HUES64 (cell line): ENCODE results near the gene TBC1D22A.
"Not testable (repeated sequence)": the region's sequence is repeated elsewhere in the genome, so short reads cannot be mapped to it uniquely, and the experiment has no call there.

Experiments used
- H3K27ac ChIP-seq: 2 replicates; pipeline ENCODE4 v1.7.0; 2013; ENCODE audit warnings: low read depth, low read length, inconsistent platforms
- H3K27me3 ChIP-seq: 2 replicates; pipeline ENCODE4 v1.6.1; 2013; ENCODE audit warnings: mild to moderate bottlenecking, low read length; ENCODE audit not compliant: insufficient read depth
- H3K36me3 ChIP-seq: 2 replicates; pipeline ENCODE4 v1.6.1; 2013; ENCODE audit warnings: mild to moderate bottlenecking, low read length; ENCODE audit not compliant: insufficient read depth
- H3K4me1 ChIP-seq: 2 replicates; pipeline ENCODE4 v1.6.1; 2013; ENCODE audit warnings: mild to moderate bottlenecking, low read length, moderate library complexity; ENCODE audit not compliant: insufficient read depth
- H3K4me3 ChIP-seq: 2 replicates; pipeline ENCODE4 v1.5.1; 2013; ENCODE audit warnings: mild to moderate bottlenecking, low read length, moderate library complexity
- H3K9ac ChIP-seq: 2 replicates; pipeline ENCODE4 v1.6.1; 2013; ENCODE audit warnings: mild to moderate bottlenecking, low read depth, low read length
- H3K9me3 ChIP-seq: 2 replicates; pipeline ENCODE4 v1.6.1; 2013; ENCODE audit warnings: low read depth, low read length; ENCODE audit not compliant: insufficient read depth
- WGBS: fragments of 150-250, 120-280 bp; methylation state at CpG from one replicate; pipeline ENCODE4 v1.1.7; 2013; ENCODE audit warnings: missing lambda C conversion rate; 5-methylcytosine and 5-hydroxymethylcytosine counted together

Gene TBC1D22A

GRCh38 chr22:47117442-47117841 lies 355.0 kb downstream of the TBC1D22A start:
- H3K36me3 ChIP-seq, H3K9ac ChIP-seq, H3K9me3 ChIP-seq, H3K4me1 ChIP-seq, H3K4me3 ChIP-seq, H3K27ac ChIP-seq, H3K27me3 ChIP-seq: not testable (repeated sequence)
- 96% methylated on average over 13 of the region's 18 CpGs for WGBS

- Histone ChIP-seq H3K4me1 (peaks cover 6% of the 10 kb centered on the region), H3K27me3 (no peaks in the 10 kb centered on the region), H3K4me3 (no peak overlapping the region), H3K36me3 (no peaks in the 10 kb centered on the region), H3K9ac (no peak overlapping the region), H3K9me3 (no peaks in the 10 kb centered on the region), H3K27ac (no peak overlapping the region)
- WGBS = 97% methylated on average over 8 of the region's 8 CpGs
Measured at GRCh38 chr22:47119181-47119580, 356.7 kb downstream of the TBC1D22A start.

- Histone ChIP-seq H3K9ac (no peak overlapping the region), H3K36me3 (no peaks in the 10 kb centered on the region), H3K9me3 (no peaks in the 10 kb centered on the region), H3K27ac (no peak overlapping the region), H3K4me3 (no peak overlapping the region), H3K4me1 (peaks cover 8% of the 10 kb centered on the region), H3K27me3 (no peaks in the 10 kb centered on the region)
- 80% methylated on average over 2 of the region's 2 CpGs for WGBS
Measured at GRCh38 chr22:47120399-47120798, 357.9 kb downstream of the TBC1D22A start.

GRCh38 chr22:47121791-47122190 lies 359.3 kb downstream of the TBC1D22A start:
- Histone ChIP-seq H3K4me3 (no peak overlapping the region), H3K9me3 (no peaks in the 10 kb centered on the region), H3K27me3 (no peaks in the 10 kb centered on the region), H3K4me1 (peaks cover 8% of the 10 kb centered on the region), H3K27ac (no peak overlapping the region), H3K9ac (no peak overlapping the region), H3K36me3 (no peaks in the 10 kb centered on the region)
- WGBS = 97% methylated on average over 11 of the region's 11 CpGs

DNA sequence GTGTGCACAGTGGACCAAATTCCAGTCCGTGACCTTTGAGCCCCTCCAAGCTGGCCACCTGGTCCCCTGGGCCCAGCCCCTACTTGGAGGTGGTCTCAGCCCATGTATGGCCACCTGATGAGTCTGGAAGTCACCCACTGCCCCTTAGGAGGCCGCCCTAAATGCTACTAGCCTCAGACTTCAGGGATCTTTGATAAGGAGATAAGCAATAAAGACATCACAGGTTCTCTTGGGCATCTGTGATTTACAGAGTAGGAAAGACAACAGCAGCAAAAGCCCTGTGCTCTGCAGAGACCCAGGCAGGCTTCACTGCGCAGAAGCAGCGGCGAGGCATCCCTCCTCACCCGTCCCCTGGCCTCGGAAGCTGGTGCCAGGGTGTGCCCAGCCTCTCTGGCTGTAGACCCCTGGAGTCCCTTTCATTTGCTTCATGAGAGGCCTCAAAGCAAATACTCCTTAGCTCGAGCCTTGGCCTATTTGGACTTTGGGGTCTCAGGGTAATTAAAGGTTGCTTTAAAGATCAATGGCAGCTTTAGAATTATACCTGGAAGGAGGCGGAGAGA lies 360.1 kb downstream of the TBC1D22A start:
- H3K4me1 ChIP-seq = peaks cover 8% of the 10 kb centered on the region

DNA sequence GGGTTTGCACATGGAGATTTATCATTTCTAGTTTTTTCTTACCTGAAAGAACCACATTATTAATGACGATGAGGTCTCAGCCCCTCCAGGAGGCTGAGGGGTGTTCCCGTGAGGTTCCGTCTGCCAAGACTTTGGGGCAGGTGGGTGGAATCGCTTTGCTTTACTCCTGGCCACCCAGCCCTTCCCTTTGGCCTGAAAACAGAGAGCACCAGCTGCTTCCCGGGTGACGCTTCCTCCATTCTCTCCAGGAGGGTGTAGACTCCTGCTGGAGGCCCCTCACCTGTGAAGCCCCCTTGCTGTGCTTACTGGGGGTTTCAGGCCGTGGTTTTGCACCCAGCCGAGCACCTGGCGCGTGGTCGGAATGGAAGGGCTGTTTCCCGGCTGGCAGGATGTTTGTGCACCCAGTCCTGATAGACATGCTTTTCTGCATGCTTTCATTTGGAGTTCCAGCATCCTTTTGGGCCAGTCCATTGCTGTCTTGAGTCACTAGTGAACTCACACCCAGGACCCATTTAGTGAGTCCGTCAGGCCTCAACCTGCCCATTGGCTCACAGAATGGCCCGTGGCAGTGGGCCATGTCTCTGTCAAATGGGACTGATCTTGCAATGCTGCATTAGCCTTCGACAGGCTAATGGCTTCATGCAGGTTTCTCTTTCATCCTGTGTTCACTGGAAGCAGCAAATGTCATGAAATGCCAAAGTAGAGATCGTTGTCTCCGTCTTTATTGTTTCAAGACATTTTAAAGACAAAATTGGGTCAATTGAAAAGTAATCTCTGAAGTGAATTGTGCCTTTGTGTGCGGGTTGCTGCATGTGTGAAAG lies 360.8 kb downstream of the TBC1D22A start:
- Histone ChIP-seq H3K27ac (peak overlapping the region; percentile 18; the same call in 1 of the 2 replicates), H3K9me3 (no peaks in the 10 kb centered on the region), H3K4me1 (peaks cover 8% of the 10 kb centered on the region), H3K36me3 (no peaks in the 10 kb centered on the region), H3K9ac (no peak overlapping the region), H3K4me3 (no peak overlapping the region), H3K27me3 (no peaks in the 10 kb centered on the region)
- WGBS = 95% methylated on average over 18 of the region's 18 CpGs

More for the DNA sequence above, 360.1 kb downstream of the TBC1D22A start:
- H3K27me3 ChIP-seq = no peaks in the 10 kb centered on the region
- no peaks in the 10 kb centered on the region for H3K9me3 ChIP-seq
- no peak overlapping the region for H3K4me3 ChIP-seq
- no peaks in the 10 kb centered on the region for H3K36me3 ChIP-seq
- no peak overlapping the region for H3K27ac ChIP-seq
- 89% methylated on average over 9 of the region's 9 CpGs for WGBS
- no peak overlapping the region for H3K9ac ChIP-seq

DNA sequence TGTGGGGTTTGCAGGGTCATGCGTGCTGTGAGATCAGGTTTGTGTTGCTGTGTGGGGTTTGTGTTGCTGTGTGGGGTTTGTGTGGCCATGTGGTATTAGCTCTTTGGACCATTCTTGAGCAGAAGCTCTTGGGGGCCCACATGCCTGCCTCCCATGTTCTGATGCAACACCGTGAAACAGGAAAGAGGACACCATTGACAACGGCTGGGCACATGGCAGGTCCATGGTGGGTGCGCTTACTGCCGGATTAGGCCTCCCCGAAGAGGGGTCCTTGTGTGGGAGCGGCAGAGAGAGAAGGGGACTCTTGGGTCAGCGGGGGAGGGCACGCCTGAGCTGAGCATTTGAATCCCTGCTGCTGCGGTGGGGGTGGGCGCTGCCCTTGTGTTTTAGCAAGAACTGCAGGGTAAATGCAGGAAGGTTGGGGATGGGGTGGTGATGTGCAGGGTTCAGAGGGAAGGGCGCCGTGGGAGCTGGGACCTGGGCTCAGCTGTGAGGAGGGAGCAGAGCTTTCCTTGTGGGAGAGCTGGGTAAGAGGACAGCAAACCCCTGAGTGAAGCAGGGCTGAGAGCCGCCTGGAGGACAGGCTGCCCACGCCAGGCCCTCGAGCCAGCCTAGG lies 361.5 kb downstream of the TBC1D22A start:
- Histone ChIP-seq H3K4me1 (peaks cover 8% of the 10 kb centered on the region), H3K27me3 (no peaks in the 10 kb centered on the region), H3K4me3 (no peak overlapping the region), H3K9me3 (no peaks in the 10 kb centered on the region), H3K27ac (peak overlapping the region; percentile 18; the same call in 1 of the 2 replicates), H3K36me3 (no peaks in the 10 kb centered on the region), H3K9ac (no peak overlapping the region)
- WGBS = 91% methylated on average over 16 of the region's 16 CpGs

DNA sequence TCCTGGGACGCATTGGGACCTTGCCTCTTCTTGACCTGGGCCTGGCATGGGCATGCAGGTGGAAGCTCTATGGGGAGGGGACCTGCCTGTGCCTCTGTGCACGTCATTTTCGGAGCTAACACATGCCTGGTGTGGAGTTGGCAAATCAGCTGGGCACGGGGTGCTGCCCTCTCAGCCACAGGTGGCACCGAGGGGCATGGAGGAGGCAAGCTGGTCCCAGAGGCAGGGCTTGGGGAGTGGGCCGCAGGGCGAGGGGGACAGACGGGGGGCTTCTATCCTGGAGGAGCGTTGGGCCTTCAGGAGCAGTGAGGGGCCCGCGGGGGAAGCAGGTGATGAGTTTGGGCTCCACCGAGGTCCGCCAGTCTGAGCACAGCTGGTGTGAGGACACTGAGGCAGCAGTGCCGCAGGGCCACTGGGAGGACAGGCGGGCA lies 362.0 kb downstream of the TBC1D22A start:
- Histone ChIP-seq H3K27ac (no peak overlapping the region), H3K4me3 (no peak overlapping the region), H3K9me3 (no peaks in the 10 kb centered on the region), H3K36me3 (no peaks in the 10 kb centered on the region), H3K4me1 (peaks cover 8% of the 10 kb centered on the region), H3K9ac (no peak overlapping the region), H3K27me3 (no peaks in the 10 kb centered on the region)
- WGBS = 93% methylated on average over 15 of the region's 15 CpGs

DNA sequence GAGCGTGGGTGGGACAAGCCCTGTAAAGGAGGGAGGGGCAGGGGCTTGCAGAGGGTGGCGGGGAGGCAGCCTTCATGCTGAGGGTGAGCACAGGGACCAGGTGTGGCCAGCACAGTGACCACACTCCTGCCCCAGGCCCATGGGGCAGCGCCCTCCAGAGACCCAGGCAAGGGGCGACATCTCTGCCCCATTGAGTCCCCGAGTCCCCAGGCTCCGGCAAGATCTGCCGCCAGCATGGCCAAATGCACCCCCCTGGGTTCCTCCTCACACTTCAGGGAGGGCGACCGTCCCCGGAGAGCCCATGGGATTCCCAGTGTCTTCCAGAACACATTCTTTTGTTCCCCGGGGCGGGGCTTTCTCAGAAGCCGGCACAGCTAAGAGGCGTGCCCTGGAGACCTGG lies 362.5 kb downstream of the TBC1D22A start:
- Histone ChIP-seq H3K9ac (no peak overlapping the region), H3K27me3 (no peaks in the 10 kb centered on the region), H3K4me1 (peaks cover 8% of the 10 kb centered on the region), H3K9me3 (no peaks in the 10 kb centered on the region), H3K4me3 (no peak overlapping the region), H3K36me3 (no peaks in the 10 kb centered on the region), H3K27ac (no peak overlapping the region)
- 86% methylated on average over 14 of the region's 14 CpGs for WGBS

DNA sequence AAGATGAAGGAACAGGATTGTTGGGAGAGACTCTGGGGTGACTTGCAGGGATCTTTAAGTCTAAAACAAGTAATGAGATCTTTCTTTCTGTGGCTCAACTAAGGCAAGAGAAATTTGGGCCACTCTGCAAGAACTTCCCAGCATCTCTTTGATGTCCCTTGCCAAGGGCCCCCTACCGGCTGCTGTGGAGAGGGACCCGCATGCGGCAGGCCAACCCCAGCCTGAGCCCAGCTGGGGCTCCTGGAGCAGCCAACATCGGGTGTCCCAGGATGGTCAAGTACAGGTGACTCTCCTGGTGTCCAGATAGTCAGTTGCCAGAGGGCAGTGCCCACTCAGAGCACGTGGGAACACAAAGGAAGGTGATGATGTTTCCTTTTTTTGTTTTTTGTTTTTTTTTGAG lies 363.2 kb downstream of the TBC1D22A start:
- Histone ChIP-seq H3K4me3 (no peak overlapping the region), H3K36me3 (no peaks in the 10 kb centered on the region), H3K27ac (no peak overlapping the region), H3K9me3 (no peaks in the 10 kb centered on the region), H3K27me3 (no peaks in the 10 kb centered on the region), H3K4me1 (peaks cover 8% of the 10 kb centered on the region), H3K9ac (no peak overlapping the region)
- 77% methylated on average over 5 of the region's 5 CpGs for WGBS

DNA sequence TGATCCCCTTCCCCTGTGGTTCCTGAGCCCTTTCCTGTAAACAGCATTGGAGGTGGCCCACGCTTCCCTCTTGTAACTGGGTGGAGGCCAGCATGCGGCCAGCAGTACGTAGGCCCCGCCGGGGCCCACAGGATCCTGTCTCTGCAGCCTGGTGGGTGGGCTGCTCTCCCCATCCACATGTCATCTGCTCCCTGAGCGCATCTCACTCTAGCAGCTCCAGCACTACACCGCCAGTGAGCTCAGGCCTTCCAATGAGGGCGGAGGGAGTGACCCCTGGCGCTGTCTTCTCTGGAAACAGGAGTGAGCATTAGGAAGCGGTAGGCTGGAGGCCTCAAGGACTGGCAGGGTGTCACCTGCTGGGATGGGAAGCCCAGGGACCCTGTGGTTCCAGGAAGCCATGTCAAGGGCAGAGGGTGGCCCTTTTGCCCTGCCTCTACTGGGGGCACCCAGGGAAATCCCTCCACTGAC lies 363.9 kb downstream of the TBC1D22A start:
- Histone ChIP-seq H3K4me1 (peaks cover 8% of the 10 kb centered on the region), H3K4me3 (no peak overlapping the region), H3K9me3 (no peaks in the 10 kb centered on the region), H3K36me3 (no peaks in the 10 kb centered on the region), H3K27me3 (no peaks in the 10 kb centered on the region), H3K27ac (no peak overlapping the region), H3K9ac (no peak overlapping the region)
- WGBS = 92% methylated on average over 10 of the region's 10 CpGs
